ENCODE measurements around the gene NPPB.

The NPPB gene

DNA sequence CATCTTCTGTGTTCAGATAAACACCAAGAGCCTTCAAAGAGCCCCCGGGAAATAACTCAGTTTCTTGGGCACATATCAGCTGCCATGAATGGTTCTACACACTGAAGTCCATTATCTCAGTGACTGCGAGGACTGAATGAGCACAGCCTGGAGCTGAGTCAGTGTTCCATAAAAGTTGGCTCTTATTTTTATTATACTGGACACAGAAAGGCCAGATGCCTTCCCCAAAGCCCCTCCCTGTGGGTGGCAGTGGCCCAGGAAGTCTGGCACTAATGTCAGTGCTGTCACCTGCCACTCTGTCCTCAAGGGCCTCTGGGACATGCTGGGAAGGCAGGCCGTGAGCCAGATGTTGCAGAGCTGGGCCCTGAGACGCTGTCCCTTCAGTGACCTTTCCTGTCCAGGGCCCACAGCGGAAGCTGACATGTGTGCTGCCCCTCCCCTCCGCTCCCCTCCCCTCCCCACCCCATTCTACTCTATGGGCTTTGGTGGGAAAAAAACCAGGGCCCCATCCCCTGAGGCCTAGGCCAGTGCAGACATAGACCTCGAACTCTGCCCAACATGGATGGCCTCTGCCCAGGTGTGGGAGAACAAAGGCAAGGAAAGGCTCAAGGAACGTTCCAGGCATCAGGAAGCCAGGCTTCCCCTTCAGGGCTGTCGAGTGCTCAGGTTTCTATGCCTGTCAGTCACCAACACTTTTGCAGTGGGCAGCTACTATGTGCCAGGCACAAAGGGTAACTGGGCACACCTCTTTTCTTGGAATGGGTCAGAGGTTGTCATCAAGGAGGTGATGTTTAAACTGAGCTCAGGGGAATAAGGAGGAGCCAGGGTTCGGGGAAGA is 22.4 kb upstream of the NPPB start:
- no peak for DNase-seq

DNA sequence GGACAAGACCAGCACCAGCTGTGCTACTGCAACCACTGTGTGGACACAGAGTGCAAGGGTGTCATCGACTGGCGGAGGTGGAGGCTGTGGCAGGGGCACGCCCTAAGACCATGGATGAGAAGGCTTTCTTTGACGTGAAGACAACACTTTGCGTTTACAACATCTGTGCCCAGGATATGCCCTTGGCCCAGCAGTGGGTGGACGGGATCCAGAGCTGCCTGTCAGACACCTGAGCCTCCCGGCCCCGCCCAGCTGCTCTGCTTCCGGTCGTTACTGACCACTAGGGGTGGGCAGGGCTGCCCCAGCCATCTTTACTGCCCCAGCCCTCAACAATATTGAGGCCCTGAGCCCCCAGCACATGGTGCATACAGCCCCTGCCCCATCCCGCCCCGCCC is 21.4 kb upstream of the NPPB start:
- no peak for DNase-seq

DNA sequence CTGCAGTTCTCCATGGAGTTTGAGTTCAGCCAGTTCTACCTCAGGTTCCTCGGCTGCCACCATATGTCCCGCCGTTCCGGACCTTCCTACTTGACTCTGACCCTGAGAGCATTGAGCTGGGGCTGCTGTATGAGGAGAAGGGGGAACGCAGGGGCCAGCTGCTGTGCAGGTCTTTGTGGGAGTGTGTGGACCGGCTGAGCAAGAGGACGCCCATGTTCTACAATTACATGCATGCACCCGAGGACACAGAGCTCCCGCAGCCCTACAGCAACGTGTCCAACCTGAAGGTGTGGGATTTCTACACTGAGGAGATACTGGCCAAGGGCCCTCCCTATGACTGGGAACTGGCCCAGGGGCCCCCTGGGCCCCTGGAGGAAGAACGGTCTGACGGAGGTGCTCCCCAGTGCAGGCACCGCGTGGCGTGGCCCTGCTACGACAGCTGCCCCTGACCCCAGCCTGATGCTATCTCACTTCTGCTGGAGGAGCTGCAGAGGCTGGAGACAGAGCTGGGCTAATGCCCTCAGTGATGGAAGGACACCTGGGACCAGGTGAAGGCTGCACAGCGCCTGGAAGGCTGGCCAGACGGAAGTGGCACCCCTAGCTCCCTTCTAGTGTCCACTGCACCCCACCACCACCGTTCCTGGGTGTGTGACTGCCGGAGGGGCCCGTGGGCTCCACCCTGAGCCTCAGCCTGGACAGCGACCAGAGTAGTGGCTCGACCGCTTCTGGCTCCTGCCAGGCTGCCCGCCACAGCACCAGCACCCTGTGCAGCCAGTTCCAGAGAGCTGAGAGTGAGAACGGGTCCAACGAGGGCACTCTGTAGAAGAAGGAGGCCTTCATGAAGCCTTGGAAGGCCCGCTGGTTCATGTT is 20.8 kb upstream of the NPPB start:
- DNase-seq, result no peak

DNA sequence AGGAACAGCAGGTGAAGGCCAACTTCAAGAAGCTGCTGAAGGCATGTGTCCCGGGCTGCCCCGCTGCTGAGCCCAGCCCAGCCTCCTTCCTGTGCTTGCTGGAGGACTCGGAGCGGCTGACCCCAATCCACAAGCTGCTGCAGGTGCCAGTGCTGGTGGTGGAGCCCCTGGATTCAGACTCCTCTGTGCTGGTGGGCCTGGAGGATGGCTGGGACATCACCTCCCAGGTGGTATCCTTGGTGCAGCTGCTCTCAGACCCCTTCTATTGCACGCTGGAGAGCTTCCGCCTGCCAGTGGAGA is 20.1 kb upstream of the NPPB start:
- no peak for DNase-seq

DNA sequence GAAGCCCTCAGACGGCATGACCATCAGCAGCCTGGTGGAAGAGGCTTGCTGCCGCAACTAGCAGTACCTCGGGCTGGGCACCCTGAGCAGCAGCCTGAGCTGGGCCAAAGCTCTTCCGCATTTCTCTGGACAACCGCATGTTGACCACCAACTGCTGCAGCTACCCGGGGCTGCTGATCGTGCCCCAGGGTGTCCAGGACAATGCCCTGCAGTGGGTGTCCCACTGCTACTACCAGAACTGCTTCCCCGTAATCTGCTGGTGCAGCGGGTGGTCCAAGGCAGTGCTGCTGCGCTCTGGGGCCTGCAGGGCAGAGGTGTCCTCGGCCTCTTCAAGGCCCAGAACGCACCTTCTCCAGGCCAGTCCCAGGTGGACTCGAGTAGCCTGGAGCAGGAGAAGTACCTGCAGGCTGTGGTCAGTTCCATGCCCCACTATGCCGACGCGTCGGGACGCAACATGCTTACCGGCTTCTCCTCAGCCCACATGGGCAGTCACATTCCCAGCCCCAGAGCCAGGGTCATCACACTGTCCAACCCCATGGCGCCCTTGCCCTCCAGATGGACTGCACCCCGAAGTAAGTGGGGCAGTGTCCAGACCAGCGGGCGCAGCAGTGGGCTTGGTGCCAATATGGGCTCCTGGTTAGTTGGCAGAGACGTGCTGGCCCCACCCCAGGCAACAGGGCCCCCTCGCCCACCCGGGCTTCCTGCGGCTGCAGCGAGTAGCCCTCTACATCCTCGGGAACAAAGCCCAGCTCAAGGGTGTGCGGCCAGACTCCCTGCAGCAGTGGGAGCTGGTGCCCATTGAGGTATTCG is 19.5 kb upstream of the NPPB start:
- no peak for DNase-seq

DNA sequence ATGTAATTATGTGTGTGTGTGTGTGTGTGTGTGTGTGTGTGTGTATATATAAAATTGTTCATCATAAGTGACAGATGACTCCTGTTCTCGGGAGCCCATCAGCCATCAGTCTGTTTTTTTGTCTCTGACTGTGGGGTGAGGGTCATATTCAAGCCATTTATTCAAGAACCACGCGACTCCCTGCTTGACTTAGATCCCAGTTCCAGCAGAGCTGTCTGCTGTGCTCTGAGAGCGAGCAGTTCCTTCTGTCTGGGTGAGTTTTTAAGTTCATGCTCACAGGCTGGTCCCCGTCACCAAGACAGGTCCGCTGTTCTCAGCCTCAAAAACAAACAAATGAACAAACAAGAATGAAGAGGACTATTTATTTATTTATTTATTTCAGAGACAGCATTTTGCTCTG is 18.3 kb upstream of the NPPB start:
- DNase-seq, result no peak

DNA sequence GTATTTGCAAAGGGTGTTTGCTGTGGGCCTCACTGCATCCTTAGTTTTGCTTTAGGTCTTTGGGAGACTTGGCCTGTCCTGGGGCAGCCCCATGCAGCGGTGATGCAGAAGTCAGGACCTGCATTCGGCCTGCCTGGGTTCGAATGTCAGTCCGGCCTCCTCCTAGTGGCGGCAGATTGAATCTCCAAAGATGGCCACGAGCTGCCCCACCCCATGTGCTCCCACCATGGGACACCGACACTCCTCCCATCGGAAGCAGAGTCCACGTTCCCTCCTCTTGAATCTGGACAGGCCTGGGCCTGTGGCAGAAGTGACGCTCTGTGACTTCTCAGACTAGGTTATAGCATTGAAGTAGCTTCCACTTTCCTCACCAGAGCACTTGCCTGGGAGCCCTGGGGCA is 16.3 kb upstream of the NPPB start:
- no peak for DNase-seq

DNA sequence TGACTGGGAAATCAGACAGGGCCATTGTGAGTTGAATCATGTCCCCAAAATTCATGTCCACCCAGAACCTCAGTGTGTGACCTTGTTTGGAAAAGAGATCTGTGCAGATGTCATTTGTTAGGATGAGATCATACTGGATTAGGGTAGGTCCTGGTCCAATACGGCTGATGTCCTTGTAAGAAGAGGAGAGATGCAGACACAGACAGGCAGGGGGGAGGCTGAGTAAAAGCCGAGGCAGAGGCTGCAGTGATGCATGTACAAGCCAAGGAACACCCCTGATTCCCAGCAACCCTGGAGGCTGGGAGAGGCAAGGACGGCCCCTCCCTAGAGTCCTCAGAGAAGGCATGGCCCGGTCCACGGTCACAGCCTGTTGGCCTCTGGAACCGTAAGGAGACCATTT is 15.9 kb upstream of the NPPB start:
- DNase-seq, result no peak

DNA sequence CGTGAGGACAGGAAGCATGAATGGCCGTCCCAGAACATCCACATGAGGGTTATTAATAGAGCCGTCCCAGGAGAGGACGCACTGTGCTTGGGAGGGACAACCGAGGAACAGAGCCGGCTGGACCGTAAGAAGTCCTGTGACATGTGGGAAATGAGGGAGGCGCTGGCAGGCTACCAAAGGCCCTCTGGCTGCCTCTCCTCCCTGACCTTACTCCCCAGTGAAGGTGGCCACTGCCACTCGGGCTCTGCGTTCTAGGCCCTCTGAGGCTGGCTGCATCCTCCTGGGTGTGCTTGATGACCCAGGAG is 15.5 kb upstream of the NPPB start:
- DNase-seq, result no peak

DNA sequence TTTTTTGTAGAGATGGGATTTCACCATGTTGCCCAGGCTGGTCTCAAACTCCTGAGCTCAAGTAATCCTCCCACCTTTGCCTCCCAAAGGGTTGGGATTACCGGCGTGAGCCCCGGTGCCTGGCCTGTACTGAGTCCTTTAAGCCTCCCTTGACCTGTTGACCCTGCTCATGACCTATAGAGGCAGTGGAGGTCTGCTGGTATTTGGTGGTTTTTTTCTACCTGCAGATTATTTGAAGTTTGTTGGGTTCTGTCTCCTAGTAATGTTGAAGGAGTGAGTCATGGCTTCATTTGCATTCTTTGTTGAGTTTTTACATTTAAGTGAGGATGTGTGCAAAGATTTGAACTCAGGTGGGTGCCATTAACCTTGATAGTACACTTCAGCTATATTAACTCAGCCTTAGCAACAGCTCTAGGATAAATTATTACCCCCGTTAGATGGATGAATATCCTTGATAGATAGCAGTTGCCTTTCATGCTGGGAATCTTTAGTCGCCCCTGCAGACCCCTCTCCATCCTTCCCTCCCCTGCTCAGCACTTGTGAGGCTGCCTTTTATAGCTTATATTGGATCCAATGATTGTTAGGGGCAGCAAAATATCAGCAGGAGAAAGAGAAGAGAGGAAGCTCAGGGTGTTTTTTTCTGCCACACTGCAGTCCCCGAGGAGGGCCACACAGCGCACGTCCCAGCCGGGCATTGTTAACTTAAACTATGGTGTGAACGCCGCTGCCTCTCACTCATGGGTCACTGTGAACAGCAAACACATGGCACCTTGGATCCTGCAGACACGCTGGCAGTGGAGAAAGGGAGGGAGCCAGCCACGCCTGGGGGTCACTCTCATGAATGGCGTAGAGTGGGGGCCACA is 14.9 kb upstream of the NPPB start:
- DNase-seq, result no peak

DNA sequence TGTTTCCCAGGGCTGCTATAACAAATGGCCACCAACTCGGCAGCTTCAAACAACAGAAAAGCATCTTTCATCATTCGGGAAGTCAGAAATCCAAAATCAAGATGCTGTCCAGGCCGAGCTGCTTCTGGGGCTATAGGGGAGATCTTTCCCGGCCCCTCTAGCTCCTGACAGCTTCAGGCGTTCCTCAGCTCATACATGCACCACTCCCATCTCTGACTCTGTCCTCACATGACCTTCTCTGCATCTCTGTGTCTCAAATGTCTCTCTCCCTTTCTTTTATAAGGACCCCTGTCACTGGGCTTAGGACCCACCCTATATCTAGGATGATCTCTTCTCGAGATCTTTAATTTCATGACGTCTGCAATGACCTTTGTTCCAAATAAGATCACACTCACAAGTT is 13.8 kb upstream of the NPPB start:
- DNase-seq, result no peak

DNA sequence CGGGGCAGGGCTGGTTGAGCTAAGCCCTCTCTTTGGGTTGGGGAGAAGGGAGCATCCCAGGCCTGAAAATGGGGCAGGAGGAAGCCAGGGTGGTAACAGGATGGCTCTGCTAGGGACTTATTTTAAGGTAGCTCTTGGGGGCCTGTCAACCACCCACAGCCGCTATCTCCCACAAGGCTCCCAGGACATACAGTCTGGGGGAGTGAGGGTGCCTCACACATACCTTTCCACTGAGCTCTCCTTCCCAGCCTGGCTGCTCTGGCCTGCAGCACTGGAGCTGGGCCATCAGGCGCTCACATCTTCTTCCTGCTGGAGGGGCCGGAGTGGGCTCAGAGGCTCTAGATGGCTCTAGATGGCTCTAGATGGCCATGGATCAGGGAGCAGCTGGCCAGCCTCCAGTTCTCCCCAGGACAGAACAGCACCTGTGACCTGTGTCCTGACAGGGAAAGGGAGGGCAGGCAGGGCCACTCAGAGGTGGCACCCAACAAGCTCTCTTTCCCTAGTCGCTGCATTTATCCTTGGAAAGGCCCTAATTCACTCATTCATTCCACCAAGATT is 11.0 kb upstream of the NPPB start:
- no peak for DNase-seq

DNA sequence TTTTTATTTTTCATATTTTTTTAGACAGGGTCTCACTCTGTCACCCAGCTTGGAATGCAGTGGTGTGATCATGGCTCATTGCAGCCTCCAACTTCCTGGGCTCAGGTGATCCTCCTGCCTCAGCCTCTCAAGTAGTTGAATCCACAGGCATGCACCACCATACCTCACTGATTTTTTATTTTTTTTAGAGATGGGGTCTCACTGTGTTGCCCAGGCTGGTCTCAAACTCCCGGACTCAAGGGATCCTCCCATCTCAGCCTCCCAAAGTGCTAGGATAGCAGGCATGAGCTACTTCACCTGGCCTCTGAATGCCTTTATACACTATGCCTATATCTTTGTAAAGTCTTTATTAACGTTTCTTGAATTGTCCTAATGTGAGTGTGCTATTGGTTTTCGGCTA is 10.4 kb upstream of the NPPB start:
- no peak for DNase-seq

DNA sequence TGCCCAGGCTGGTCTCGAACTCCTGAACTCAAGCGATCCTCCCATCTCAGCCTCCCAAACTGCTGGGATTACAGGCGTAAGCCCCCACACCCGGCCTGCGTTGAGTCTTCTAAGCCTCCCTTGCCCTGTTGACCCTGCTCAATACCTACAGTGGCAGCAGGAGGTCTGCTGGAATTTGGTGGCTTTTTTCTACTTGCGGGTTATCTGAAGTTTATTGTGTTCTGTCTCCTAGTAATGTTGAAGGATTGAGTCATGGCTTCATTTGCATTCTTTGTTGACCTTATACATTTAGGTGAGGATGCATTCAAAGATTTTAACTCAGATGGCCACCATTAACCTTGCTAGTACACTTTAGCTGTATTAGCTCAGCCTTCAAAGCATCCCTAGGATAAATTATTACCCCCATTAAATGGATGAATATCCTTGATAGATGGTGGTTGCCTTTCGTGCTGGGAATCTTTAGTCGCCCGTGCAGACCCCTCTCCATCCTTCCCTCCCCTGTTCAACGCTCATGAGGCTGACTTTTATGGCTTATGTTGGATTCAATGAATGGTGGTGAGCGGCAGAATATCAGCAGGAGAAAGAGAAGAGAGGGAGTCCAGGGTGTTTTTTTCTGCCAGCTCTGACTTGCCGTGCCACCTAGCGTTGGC is 9.7 kb upstream of the NPPB start:
- no peak for DNase-seq

DNA sequence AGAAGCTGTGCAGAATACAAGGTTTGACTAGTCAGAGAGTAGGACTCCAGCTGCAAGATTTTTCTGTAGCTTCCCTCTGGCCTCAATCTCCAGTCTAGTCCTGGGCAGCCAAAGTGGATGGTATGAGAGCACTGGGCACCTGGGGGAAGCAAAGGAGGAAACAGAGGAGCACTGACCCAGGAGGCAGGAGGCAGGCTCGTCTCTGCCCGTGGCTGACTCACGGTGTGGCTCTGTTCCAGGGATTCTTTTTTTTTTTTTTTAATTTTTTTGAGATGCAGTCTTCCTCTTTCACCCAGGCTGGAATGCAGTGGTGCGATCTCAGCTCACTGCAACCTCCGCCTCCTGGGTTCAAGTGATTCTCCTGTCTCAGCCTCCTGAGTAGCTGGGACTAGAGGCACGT is 4.1 kb upstream of the NPPB start:
- no peak for DNase-seq

DNA sequence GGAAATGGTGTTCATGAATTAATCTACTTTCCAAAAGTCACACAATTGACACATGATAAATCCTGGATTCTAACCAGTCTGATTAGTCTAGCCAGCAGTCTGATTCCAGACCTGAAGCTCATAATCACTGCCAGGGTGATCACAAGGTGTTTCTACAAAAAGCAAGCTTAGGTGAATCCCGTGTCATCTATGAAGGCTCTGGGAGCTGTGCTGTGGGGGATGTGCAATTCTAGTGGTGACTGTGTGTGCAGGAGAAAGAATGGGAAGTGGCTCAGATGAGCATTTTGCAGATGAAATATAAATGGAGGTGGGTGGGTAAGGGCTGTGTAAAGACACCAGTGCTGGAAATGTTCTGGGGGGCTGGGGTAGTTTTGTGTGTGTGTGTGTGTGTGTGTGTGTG is 1.8 kb upstream of the NPPB start:
- DNase-seq, result no peak

DNA sequence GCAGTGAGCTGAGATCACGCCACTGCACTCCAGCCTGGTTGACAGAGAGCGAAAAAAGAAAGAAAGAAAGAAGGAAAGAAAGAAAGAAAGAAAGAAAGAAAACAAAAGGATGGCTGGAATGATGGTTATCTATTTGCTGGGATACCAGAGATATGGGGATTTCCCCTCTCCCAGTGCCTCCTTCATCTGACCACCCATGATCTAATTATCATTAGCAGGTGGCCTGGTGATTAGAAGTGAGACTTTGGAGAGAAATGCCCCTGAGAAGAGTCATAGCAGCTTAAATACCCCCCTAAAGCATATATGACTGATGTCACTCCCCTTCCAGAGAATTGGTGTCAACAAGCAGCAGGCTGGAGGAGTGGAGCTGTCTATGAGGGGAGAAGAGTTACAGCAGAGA is 1.3 kb upstream of the NPPB start:
- DNase-seq, result no peak

DNA sequence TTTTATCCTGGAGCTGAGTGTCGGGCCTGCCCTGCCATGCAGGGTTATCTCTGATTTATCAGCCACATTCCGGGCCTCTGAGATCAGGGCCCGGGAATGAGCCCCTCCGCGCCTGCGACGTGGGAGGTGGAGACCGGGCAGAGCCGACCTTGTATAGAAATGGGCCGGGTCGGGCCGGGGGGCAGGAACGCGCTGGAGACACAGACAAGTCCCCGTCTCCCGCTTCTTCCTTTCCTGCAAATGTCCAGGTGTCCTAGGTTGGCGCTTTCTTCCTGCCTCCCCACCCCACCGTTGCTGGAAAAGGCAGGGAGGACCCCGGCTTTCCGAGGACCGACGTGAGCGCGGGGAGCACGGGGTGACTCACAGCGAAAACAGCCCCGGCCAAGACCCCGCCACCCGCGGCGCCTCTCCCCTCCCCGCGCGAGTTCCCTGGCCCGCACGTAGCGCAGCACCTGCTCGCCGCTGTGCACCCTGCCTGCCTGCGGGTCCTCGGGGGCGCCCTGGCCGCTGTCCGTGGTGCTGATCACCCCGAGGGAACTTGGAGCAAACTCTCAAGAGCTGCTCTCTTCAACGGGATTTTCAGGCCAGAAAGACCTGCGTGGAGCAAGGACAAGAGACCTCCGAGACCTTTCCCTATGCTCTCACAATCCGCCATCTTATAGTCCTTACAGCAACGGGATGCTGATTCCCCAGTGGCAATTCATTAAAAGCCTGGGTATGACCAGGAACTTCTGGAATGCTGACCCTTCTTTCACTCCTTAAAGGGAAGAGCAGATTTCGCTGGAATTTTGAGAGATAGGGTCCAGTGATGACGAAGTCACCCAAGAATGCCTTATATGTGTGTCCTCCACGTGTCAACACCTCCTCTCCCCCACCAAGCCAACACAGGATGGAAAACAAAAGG is 475 bp upstream of the NPPB start:
- DNase-seq, result peak; percentile 57

DNA sequence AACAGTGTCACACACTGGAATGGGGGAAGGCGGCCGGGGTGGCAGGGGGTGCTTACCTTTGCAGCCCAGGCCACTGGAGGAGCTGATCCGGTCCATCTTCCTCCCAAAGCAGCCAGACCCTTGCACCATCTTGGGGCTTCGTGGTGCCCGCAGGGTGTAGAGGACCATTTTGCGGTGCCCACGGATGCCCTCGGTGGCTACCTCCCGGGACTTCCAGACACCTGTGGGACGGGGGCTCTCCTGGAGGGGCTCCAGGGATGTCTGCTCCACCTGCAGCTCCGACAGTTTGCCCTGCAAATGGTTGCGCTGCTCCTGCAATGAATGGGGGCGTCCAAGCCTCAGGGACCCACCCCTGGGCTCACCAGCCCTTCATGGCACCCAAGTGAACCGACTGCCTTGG is 587 bp downstream of the NPPB start:
- no peak for DNase-seq

DNA sequence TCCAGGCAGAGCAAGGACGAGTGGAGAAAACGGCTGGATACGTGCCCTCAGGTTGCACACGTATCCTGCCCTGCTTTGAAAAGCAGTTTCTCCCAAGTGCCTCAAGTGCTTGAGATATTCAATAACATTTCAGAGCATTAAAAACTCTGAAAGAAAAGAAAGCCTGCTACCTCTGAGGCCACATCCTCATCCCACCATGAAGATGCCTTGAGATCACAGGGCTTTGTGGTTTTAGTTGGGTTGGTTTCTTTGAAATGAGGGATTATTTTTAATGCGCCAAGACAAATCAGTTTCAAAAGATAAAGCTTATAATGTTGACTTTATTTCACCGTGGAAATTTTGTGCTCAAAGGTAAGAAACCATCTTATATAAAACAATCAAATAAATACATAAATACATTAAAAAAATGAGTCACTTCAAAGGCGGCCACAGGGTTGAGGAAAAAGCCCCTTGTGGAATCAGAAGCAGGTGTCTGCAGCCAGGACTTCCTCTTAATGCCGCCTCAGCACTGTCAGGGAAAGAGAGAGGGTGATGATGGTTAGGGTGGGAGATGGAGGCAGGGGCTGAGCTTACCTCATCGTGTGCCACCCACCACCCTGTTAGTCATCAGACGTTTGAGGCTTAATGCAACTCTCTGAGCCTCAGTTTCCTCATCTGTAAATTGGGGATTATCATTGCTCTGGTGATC is 1.4 kb downstream of the NPPB start:
- DNase-seq, result no peak
